Upper lobe of left lung (tissue), 4 donors: ENCODE results near the gene STH.

Source experiments
- EP300 ChIP-seq, 4 donors: sonication (generic); formaldehyde crosslinking; IDR thresholded peaks; one replicate each; pipeline ENCODE4 v1.5.1; 2017; ENCODE audit warnings: antibody characterized with exemption in 4 of 4, control low read depth in 2 of 4
- POLR2A ChIP-seq, 4 donors: fragments of 450-650 bp; IDR thresholded peaks; one replicate each; pipeline ENCODE4 v1.5.1; 2016 to 2017; ENCODE audit warnings: antibody characterized with exemption in 4 of 4, mild to moderate bottlenecking in 2 of 4
- POLR2AphosphoS5 ChIP-seq, 2 donors: sonication (generic); formaldehyde crosslinking; IDR thresholded peaks; one replicate each; pipeline ENCODE4 v1.5.1; 2017; ENCODE audit warnings: antibody characterized with exemption in 2 of 2
- TF ChIP-seq, protein P1 (sequence below), 6 experiments: fragments of 450-650 bp in 4 of 6; fragments of 200-600 bp in 2 of 6; sonication (generic) in 2 of 6; IDR thresholded peaks; one replicate each; pipeline ENCODE4 v1.5.1; 2016 to 2019; ENCODE audit warnings: antibody characterized with exemption in 6 of 6

DNA sequence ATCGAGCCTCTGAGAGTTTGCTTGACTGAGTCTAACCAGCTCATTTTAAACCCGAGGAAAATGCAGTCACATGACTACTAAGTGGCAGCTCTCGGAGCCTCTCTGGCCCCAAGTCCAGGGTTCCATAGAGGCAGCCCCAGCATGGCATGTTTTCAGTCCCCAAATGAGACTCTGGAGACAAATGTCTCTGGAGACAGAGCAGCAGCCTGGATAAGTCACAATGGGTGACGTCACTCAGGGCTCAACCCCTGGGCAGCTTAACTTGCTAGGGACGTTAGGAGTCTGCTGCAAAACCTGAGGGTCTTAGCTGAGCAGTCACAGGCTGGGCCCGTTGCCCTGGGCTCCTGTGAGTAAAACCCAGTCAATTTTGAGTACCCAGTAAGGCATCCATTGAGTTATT, 6.9 kb upstream of the STH start:
- TF ChIP-seq, protein P1, sequence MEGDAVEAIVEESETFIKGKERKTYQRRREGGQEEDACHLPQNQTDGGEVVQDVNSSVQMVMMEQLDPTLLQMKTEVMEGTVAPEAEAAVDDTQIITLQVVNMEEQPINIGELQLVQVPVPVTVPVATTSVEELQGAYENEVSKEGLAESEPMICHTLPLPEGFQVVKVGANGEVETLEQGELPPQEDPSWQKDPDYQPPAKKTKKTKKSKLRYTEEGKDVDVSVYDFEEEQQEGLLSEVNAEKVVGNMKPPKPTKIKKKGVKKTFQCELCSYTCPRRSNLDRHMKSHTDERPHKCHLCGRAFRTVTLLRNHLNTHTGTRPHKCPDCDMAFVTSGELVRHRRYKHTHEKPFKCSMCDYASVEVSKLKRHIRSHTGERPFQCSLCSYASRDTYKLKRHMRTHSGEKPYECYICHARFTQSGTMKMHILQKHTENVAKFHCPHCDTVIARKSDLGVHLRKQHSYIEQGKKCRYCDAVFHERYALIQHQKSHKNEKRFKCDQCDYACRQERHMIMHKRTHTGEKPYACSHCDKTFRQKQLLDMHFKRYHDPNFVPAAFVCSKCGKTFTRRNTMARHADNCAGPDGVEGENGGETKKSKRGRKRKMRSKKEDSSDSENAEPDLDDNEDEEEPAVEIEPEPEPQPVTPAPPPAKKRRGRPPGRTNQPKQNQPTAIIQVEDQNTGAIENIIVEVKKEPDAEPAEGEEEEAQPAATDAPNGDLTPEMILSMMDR (IDR thresholded peaks at IDR 0.05): no peak
- TF ChIP-seq POLR2AphosphoS5 (IDR thresholded peaks at IDR 0.05) (no peak), POLR2A (IDR thresholded peaks at IDR 0.05) (no peak), EP300 (IDR thresholded peaks at IDR 0.05) (no peak)
